ENCODE results near the gene RIOK2.

Gene RIOK2

DNA sequence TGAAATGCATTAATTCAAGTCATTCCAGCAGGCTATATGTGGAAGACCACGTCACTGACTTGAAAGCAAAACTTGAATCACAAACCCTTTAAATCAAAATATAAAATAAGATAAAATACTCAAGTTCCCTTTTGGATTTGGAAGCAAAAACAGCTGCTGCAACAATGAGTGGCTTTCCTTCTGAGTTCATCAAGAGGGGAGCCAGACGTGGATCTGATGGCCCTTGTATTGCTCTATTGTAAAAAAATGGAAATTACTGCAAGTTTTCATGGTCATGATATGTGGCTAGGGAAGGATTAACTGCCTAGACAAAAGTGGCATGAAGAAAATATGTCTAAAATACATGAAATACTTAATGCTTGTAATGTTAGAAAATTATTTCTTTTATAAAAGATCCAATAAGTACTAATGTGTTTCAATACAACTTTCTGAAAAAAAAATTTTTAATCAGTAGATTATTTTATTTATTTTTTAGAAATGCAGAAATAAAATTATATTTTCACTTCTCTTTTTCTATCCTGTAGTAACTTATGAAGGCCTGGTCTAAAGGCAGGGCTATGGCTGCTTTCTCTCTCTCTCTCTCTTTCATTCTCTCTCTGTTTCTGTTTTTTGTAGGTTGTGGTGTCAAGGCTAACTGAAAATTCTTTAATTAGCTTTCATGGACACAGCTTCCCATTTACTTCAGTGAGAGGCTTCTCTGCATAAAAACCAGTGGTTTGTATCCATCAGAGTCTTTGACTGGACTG is 64.6 kb downstream of the RIOK2 start:
- no peak overlapping the region for H3K27ac ChIP-seq
- TF ChIP-seq, protein P1, sequence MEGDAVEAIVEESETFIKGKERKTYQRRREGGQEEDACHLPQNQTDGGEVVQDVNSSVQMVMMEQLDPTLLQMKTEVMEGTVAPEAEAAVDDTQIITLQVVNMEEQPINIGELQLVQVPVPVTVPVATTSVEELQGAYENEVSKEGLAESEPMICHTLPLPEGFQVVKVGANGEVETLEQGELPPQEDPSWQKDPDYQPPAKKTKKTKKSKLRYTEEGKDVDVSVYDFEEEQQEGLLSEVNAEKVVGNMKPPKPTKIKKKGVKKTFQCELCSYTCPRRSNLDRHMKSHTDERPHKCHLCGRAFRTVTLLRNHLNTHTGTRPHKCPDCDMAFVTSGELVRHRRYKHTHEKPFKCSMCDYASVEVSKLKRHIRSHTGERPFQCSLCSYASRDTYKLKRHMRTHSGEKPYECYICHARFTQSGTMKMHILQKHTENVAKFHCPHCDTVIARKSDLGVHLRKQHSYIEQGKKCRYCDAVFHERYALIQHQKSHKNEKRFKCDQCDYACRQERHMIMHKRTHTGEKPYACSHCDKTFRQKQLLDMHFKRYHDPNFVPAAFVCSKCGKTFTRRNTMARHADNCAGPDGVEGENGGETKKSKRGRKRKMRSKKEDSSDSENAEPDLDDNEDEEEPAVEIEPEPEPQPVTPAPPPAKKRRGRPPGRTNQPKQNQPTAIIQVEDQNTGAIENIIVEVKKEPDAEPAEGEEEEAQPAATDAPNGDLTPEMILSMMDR (conservative IDR thresholded peaks at IDR 0.05): no peak
- TF ChIP-seq ZFX (IDR thresholded peaks at IDR 0.05): no peak

- TF ChIP-seq, protein P1 (conservative IDR thresholded peaks at IDR 0.05): no peak
- TF ChIP-seq ZFX (IDR thresholded peaks at IDR 0.05): no peak
- H3K27ac ChIP-seq: no peak overlapping the region
These were observed 67.1 kb downstream of the RIOK2 start for GRCh38 chr5:97115932-97116331.

GRCh38 chr5:97112230-97112629 is 70.8 kb downstream of the RIOK2 start:
- TF ChIP-seq ZFX (IDR thresholded peaks at IDR 0.05): no peak
- TF ChIP-seq, protein P1 (conservative IDR thresholded peaks at IDR 0.05): no peak
- no peak overlapping the region for H3K27ac ChIP-seq

DNA sequence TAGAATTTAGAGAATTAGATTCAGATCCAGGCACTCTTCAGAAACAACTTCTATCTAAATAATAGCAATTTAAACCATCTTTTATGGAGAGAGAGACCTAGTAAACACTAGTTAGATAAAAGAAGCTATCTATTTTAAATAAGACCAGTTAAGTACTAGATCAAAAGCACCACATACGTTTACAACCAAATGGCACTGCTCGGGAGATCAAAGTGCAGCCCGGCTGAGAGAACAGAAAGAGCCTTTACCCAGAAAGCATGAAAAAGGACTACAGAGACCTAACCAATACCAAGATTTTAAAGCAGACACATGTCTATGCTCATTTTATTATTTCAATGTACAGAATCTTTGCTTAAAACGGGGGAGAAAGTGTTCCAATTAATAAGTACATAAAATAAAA is 71.4 kb downstream of the RIOK2 start:
- TF ChIP-seq ZFX (IDR thresholded peaks at IDR 0.05): no peak
- TF ChIP-seq, protein P1 (conservative IDR thresholded peaks at IDR 0.05): no peak
- H3K27ac ChIP-seq: no peak overlapping the region

DNA sequence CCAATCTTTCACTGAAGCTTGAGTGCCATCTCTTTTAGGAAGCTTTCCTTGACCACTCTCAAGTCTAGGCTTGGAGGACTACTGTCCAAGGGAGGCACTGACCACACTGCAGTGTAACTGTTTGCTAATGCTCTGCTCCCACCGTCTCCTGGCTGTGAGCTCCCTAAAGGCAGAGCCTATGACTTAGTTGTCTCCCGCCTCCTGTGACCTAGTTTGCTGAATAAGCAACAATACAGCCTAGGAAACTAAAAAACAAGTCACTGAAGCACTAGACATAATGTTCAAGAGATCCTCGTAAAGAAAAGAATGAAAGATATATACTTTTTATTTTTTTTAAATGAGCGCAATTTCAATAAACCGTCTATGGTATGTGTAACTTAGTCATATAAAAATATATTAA is 72.0 kb downstream of the RIOK2 start:
- no peak overlapping the region for H3K27ac ChIP-seq
- TF ChIP-seq ZFX (IDR thresholded peaks at IDR 0.05): no peak
- TF ChIP-seq, protein P1 (conservative IDR thresholded peaks at IDR 0.05): no peak
